ENCODE results near the gene STK32B. TPM values are rescaled to one million over a fixed set of nuclear protein-coding genes. Genes with fewer than 3 reads are reported as not detected.

Gene STK32B
- total and polyA plus RNA-seq, 2 of the 8 experiments (the other 6 are each of a cell fraction or from before 2014, with no cell fraction given) = 2.3 to 2.5 TPM

DNA sequence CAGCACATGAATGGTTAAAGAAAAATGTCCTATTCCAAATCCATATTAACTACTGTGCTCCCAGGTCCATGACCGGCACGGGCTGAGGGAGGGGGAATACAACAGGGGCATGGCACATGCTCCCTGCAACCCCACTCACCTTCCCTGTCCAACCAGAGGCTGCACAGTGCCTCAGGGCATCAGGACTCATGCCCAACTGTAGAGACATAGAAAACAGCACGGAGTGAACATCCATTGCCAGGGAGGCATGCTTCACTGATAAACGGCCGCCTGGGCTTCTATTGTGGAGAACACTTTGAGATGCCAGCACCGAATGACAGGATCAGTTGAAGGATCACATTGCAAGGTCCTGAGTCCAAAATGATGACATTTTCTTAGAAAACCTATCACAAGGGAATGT, 140.6 kb downstream of the STK32B start:
- Histone ChIP-seq H3K4me3 (ENCODE audit: extremely low read depth in 1 of 4, insufficient read depth in 2 of 4, low read depth in 3 of 4, low read length in 4 of 4) (no peak overlapping the region), H4K5ac (ENCODE audit: insufficient read length, low read depth, low read length) (no peak overlapping the region), H3K14ac (ENCODE audit: insufficient read length) (no peak overlapping the region), H2BK120ac (replicated peaks; ENCODE audit: low read depth, low read length) (no peak overlapping the region), H3K4ac (replicated peaks; ENCODE audit: insufficient read length, low read depth, low read length) (no peak overlapping the region), H3K27me3 (replicated peaks in 1 of 4; ENCODE audit: control insufficient read depth in 3 of 4, extremely low read depth in 1 of 4, insufficient read depth in 3 of 4, low read length in 3 of 4) (no peaks in the 10 kb centered on the region), H3K23me2 (ENCODE audit: low read depth, low read length) (no peaks in the 10 kb centered on the region), H3K4me1 (replicated peaks in 1 of 4; ENCODE audit: control insufficient read depth in 3 of 4, insufficient read depth in 4 of 4, low read length in 3 of 4) (no peaks in the 10 kb centered on the region; a peak in 1 of 7 replicates), H4K8ac (ENCODE audit: extremely low read depth, insufficient read depth, low read length) (no peak overlapping the region), H4K20me1 (replicated peaks in 1 of 2; ENCODE audit: control insufficient read depth in 1 of 2, insufficient read depth in 2 of 2, low read length in 2 of 2) (no peaks in the 10 kb centered on the region), H3K18ac (ENCODE audit: extremely low read depth, low read length) (no peak overlapping the region), H3K4me2 (ENCODE audit: insufficient read depth in 1 of 2, low read depth in 2 of 2, low read length in 2 of 2) (no peak overlapping the region), H3K9ac (replicated peaks in 1 of 4; ENCODE audit: extremely low read depth in 1 of 4, low read depth in 3 of 4, low read length in 3 of 4) (no peak overlapping the region), H2AFZ (ENCODE audit: low read length) (no peak overlapping the region), H2BK20ac (ENCODE audit: low read length) (no peak overlapping the region), H3K79me2 (ENCODE audit: control insufficient read depth in 1 of 2, insufficient read depth in 2 of 2, low read length in 2 of 2) (no peaks in the 10 kb centered on the region), H3K56ac (replicated peaks; ENCODE audit: insufficient read length, low read depth, low read length) (no peak overlapping the region), H3K9me3 (ENCODE audit: insufficient read depth in 2 of 2, low read depth in 1 of 2, low read length in 1 of 2) (no peaks in the 10 kb centered on the region), H2BK15ac (ENCODE audit: low read length) (no peak overlapping the region), H3K27ac (ENCODE audit: low read depth, low read length) (no peak overlapping the region), H2BK12ac (ENCODE audit: low read depth, low read length) (no peak overlapping the region), H3K36me3 (ENCODE audit: control insufficient read depth in 2 of 4, insufficient read depth in 4 of 4, low read length in 3 of 4) (no peaks in the 10 kb centered on the region), H3K79me1 (ENCODE audit: low read depth, low read length) (no peaks in the 10 kb centered on the region), H2BK5ac (ENCODE audit: low read depth, low read length) (no peak overlapping the region), H4K91ac (replicated peaks; ENCODE audit: insufficient read length, low read length) (peak overlapping the region; percentile 5), H2AK5ac (ENCODE audit: low read depth, low read length) (no peak overlapping the region), H3K23ac (ENCODE audit: insufficient read length) (no peak overlapping the region)
- 91% methylated on average over 6 of the region's 6 CpGs; no CpG with 5 or more reads in 1 of the 2 experiments for WGBS, 2 experiments (ENCODE audit: extremely low coverage in 1 of 2, insufficient coverage in 1 of 2, insufficient read length in 1 of 2, insufficient replicate concordance in 2 of 2, low coverage in 1 of 2, low lambda C conversion rate in 2 of 2, missing lambda C conversion rate in 1 of 2)
- CTCF ChIA-PET (ENCODE audit: partially characterized antibody) = no interaction called here
- DNase-seq (ENCODE audit: low read depth in 1 of 2, low spot score in 2 of 2) (no peak), FAIRE-seq (no peak)
- POLR2A ChIA-PET (ENCODE audit: partially characterized antibody) = no interaction called here
- TF ChIP-seq EZH2 (IDR thresholded peaks at IDR 0.05; ENCODE audit: low read depth, low read length, severe bottlenecking) (no peak), NANOG (IDR thresholded peaks at IDR 0.05; ENCODE audit: insufficient read depth, low read depth, low read length, poor library complexity, severe bottlenecking) (no peak), TAF1 (IDR thresholded peaks at IDR 0.05; ENCODE audit: low read depth, low read length) (no peak), CHD2 (IDR thresholded peaks at IDR 0.05; ENCODE audit: low read length) (no peak)
- TF ChIP-seq, protein P1, sequence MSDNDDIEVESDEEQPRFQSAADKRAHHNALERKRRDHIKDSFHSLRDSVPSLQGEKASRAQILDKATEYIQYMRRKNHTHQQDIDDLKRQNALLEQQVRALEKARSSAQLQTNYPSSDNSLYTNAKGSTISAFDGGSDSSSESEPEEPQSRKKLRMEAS (IDR thresholded peaks at IDR 0.05) = no peak

All from H1 (cell line).